Osteocyte (in vitro differentiated cells): ENCODE data around the gene PICK1. TPM values are rescaled to one million over a fixed set of nuclear protein-coding genes. Genes with fewer than 3 reads are reported as not detected.

Experiments
- DNase-seq: peaks from one replicate; pipeline ENCODE4 v3.0.0; 2021; ENCODE audit warnings: mixed read lengths; ENCODE audit not compliant: unreplicated experiment; ENCODE audit errors: extremely low spot score
- H3K27ac Mint-ChIP-seq: one replicate; pipeline ENCODE4 v1.8.0; 2021; ENCODE audit warnings: mild to moderate bottlenecking, mixed read lengths; ENCODE audit not compliant: unreplicated experiment
- H3K27me3 Mint-ChIP-seq: one replicate; pipeline ENCODE4 v1.8.0; 2021; ENCODE audit warnings: mixed read lengths; ENCODE audit not compliant: unreplicated experiment
- H3K36me3 Mint-ChIP-seq: one replicate; pipeline ENCODE4 v1.8.0; 2021; ENCODE audit warnings: mixed read lengths; ENCODE audit not compliant: unreplicated experiment
- H3K4me1 Mint-ChIP-seq: one replicate; pipeline ENCODE4 v1.8.0; 2021; ENCODE audit warnings: mixed read lengths; ENCODE audit not compliant: unreplicated experiment
- H3K4me3 Mint-ChIP-seq: one replicate; pipeline ENCODE4 v1.8.0; 2021; ENCODE audit warnings: mild to moderate bottlenecking, moderate library complexity, mixed read lengths; ENCODE audit not compliant: unreplicated experiment
- H3K9me3 Mint-ChIP-seq: one replicate; pipeline ENCODE4 v1.8.0; 2021; ENCODE audit warnings: mixed read lengths; ENCODE audit not compliant: unreplicated experiment
- total RNA-seq: library from RNA; stranded (reverse); gene quantifications from 2 replicates; pipeline ENCODE4 v1.2.1, GENCODE V29; 2021
- TF ChIP-seq, protein P1 (sequence below): fragments of 200-600 bp; sonication (generic); IDR thresholded peaks from 2 replicates; pipeline ENCODE4 v1.5.0; 2021; ENCODE audit warnings: antibody characterized with exemption, mild to moderate bottlenecking, moderate library complexity

The PICK1 gene
- total RNA-seq, 1 donor from 2014 or later, result 27.9 TPM

GRCh38 chr22:38120359-38121110 lies 63.3 kb downstream of the PICK1 start:
- H3K9me3 Mint-ChIP-seq, result no peaks in the 10 kb centered on the region
- DNase-seq, result no peak
- no peaks in the 10 kb centered on the region for H3K27me3 Mint-ChIP-seq
- TF ChIP-seq, protein P1, sequence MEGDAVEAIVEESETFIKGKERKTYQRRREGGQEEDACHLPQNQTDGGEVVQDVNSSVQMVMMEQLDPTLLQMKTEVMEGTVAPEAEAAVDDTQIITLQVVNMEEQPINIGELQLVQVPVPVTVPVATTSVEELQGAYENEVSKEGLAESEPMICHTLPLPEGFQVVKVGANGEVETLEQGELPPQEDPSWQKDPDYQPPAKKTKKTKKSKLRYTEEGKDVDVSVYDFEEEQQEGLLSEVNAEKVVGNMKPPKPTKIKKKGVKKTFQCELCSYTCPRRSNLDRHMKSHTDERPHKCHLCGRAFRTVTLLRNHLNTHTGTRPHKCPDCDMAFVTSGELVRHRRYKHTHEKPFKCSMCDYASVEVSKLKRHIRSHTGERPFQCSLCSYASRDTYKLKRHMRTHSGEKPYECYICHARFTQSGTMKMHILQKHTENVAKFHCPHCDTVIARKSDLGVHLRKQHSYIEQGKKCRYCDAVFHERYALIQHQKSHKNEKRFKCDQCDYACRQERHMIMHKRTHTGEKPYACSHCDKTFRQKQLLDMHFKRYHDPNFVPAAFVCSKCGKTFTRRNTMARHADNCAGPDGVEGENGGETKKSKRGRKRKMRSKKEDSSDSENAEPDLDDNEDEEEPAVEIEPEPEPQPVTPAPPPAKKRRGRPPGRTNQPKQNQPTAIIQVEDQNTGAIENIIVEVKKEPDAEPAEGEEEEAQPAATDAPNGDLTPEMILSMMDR, result no peak
- no peaks in the 10 kb centered on the region for H3K36me3 Mint-ChIP-seq
- H3K4me1 Mint-ChIP-seq, result no peaks in the 10 kb centered on the region
- no peak overlapping the region for H3K4me3 Mint-ChIP-seq
- H3K27ac Mint-ChIP-seq, result no peak overlapping the region

GRCh38 chr22:38122616-38123015 lies 65.4 kb downstream of the PICK1 start:
- no peak for DNase-seq
- Mint-ChIP-seq H3K4me3 (no peak overlapping the region), H3K36me3 (peaks cover 3% of the 10 kb centered on the region), H3K9me3 (no peaks in the 10 kb centered on the region), H3K27ac (no peak overlapping the region), H3K27me3 (no peaks in the 10 kb centered on the region), H3K4me1 (no peaks in the 10 kb centered on the region)
- TF ChIP-seq, protein P1, result no peak

- DNase-seq, result no peak
- Mint-ChIP-seq H3K27ac (no peak overlapping the region), H3K36me3 (peaks cover 3% of the 10 kb centered on the region), H3K27me3 (no peaks in the 10 kb centered on the region), H3K4me1 (no peaks in the 10 kb centered on the region), H3K4me3 (no peak overlapping the region), H3K9me3 (no peaks in the 10 kb centered on the region)
- TF ChIP-seq, protein P1, result no peak
Measured at GRCh38 chr22:38124236-38124974, 67.2 kb downstream of the PICK1 start.

- Mint-ChIP-seq H3K4me3 (no peak overlapping the region), H3K27ac (no peak overlapping the region), H3K9me3 (no peaks in the 10 kb centered on the region), H3K4me1 (no peaks in the 10 kb centered on the region), H3K36me3 (peaks cover 3% of the 10 kb centered on the region), H3K27me3 (no peaks in the 10 kb centered on the region)
- no peak for DNase-seq
- TF ChIP-seq, protein P1, result no peak
Measured at GRCh38 chr22:38125038-38125610, 67.9 kb downstream of the PICK1 start.

Other genes starting within 250 kb of the PICK1 start
- gene GCAT, start 249.5 kb upstream of the PICK1 start, total RNA-seq, result 33.4 and 38.0 TPM in 2 replicates
- gene GALR3, start 234.0 kb upstream of the PICK1 start, total RNA-seq, result 0.48 and 0.63 TPM in 2 replicates
- 18.1 and 20.4 TPM in 2 replicates for gene ANKRD54, start 213.1 kb upstream of the PICK1 start, total RNA-seq
- 435 and 452 TPM in 2 replicates for gene EIF3L, start 208.0 kb upstream of the PICK1 start, total RNA-seq
- 51.2 and 56.6 TPM in 2 replicates for gene MICALL1, start 151.1 kb upstream of the PICK1 start, total RNA-seq
- not detected in 2 replicates for gene C22orf23, start 103.8 kb upstream of the PICK1 start, total RNA-seq
- 77.9 and 81.1 TPM in 2 replicates for gene POLR2F, start 103.7 kb upstream of the PICK1 start, total RNA-seq
- not detected in 2 replicates for gene SOX10, start 72.8 kb upstream of the PICK1 start, total RNA-seq
- not detected in 2 replicates for gene SLC16A8, start 26.8 kb downstream of the PICK1 start, total RNA-seq
- 0.39 and 0.48 TPM in 2 replicates for gene BAIAP2L2, start 53.3 kb downstream of the PICK1 start, total RNA-seq
- 41.6 and 48.8 TPM in 2 replicates for gene PLA2G6, start 124.4 kb downstream of the PICK1 start, total RNA-seq
- 9.9 and 17.0 TPM in 2 replicates for gene MAFF, start 144.6 kb downstream of the PICK1 start, total RNA-seq
- 88.0 and 90.5 TPM in 2 replicates for gene TMEM184B, start 215.6 kb downstream of the PICK1 start, total RNA-seq